ENCODE measurements around the gene FBXO15.

- TF ChIP-seq CTCF (IDR thresholded peaks at IDR 0.05) (no peak), POLR2A (IDR thresholded peaks at IDR 0.05) (no peak), POLR2AphosphoS5 (IDR thresholded peaks at IDR 0.05; ENCODE audit: insufficient read depth in 1 of 2, low read depth in 1 of 2) (no peak)
Measured at GRCh38 chr18:74124642-74125041, 23.0 kb downstream of the FBXO15 start.

Measured in vagina (tissue), 2 donors.